OCI-LY3 (cell line): ENCODE measurements around the gene IL1RAPL1.

Source experiments
- CTCF ChIP-seq: fragments of 200-600, 300-600 bp; sonication (generic); IDR thresholded peaks from 2 replicates; pipeline ENCODE4 v1.5.1; 2014; ENCODE audit warnings: antibody characterized with exemption, low read length, low read depth
- EZH2phosphoT487 ChIP-seq: fragments of 200-600 bp; shearing (Covaris generic); IDR thresholded peaks from 2 replicates; pipeline ENCODE4 v1.6.1; 2018; ENCODE audit warnings: antibody characterized with exemption, mixed run types, low read depth

GRCh38 chrX:28697732-28698131 is 110.5 kb downstream of the IL1RAPL1 start:
- no peak for TF ChIP-seq CTCF
- no peak for TF ChIP-seq EZH2phosphoT487
